GM12875 (cell line): Measurements from ENCODE around the gene IFT52.

Experiments
- H3K4me3 ChIP-seq: one replicate; pipeline ENCODE4 v1.5.1; 2011; ENCODE audit warnings: low read depth, low read length, control low read depth
- CTCF ChIP-seq: IDR thresholded peaks from 2 replicates; pipeline ENCODE4 v1.5.1; 2011; ENCODE audit warnings: low read depth, mild to moderate bottlenecking, control low read depth, inconsistent platforms, low read length, moderate library complexity, borderline replicate concordance; ENCODE audit not compliant: insufficient read depth

The IFT52 gene

GRCh38 chr20:43545837-43546578 is 44.7 kb upstream of the IFT52 start:
- TF ChIP-seq CTCF: no peak

GRCh38 chr20:43548273-43548880 is 42.4 kb upstream of the IFT52 start:
- no peak for TF ChIP-seq CTCF
- no peak overlapping the region for H3K4me3 ChIP-seq

More at GRCh38 chr20:43545837-43546578, 44.7 kb upstream of the IFT52 start:
- no peak overlapping the region for H3K4me3 ChIP-seq

- TF ChIP-seq CTCF: no peak
- no peak overlapping the region for H3K4me3 ChIP-seq
These were observed 41.2 kb upstream of the IFT52 start for GRCh38 chr20:43549416-43550065.

GRCh38 chr20:43550456-43550855 is 40.3 kb upstream of the IFT52 start:
- no peak overlapping the region for H3K4me3 ChIP-seq
- TF ChIP-seq CTCF: no peak

- TF ChIP-seq CTCF: no peak
These were observed 36.4 kb upstream of the IFT52 start for GRCh38 chr20:43554369-43554768.

GRCh38 chr20:43558412-43559146 is 32.2 kb upstream of the IFT52 start, which contains the start of gene SGK2:
TSS of gene SGK2 (plus strand) at chr20:43559027. CDS start at chr20:43566496, 7,469 bp downstream.
- H3K4me3 ChIP-seq: no peak within 1 kb of the TSS
- no peak for TF ChIP-seq CTCF

More at GRCh38 chr20:43554369-43554768, 36.4 kb upstream of the IFT52 start:
- H3K4me3 ChIP-seq: no peak overlapping the region
